Activated naive CD4-positive, alpha-beta T cell treated with anti-CD3 and anti-CD28 coated beads, Interleukin-2, amount 10 ng/mL, durations not matched to agents 7 days and 5 days (primary cell): ENCODE measurements around the gene HCN4.

Source experiments
- CTCF ChIA-PET: fragments of 350-600 bp; sonication (Branson Sonifier 250); formaldehyde crosslinking; loops from one replicate; lab custom pipeline; 2021; ENCODE audit warnings: antibody characterized with exemption; lab: Charles Lee
- DNase-seq: peaks from one replicate; pipeline ENCODE4 v3.0.0-alpha.2; 2020
- H3K27ac Mint-ChIP-seq: one replicate; pipeline ENCODE4 v1.8.0; 2021; ENCODE audit warnings: mild to moderate bottlenecking, moderate library complexity, mixed read lengths
- H3K27me3 Mint-ChIP-seq: one replicate; pipeline ENCODE4 v1.8.0; 2021; ENCODE audit warnings: mild to moderate bottlenecking, mixed read lengths
- H3K36me3 Mint-ChIP-seq: one replicate; pipeline ENCODE4 v1.8.0; 2021; ENCODE audit warnings: mixed read lengths
- H3K4me1 Mint-ChIP-seq: one replicate; pipeline ENCODE4 v1.8.0; 2021; ENCODE audit warnings: mixed read lengths
- H3K4me3 Mint-ChIP-seq: one replicate; pipeline ENCODE4 v1.8.0; 2021; ENCODE audit warnings: mild to moderate bottlenecking, moderate library complexity, mixed read lengths
- H3K9me3 Mint-ChIP-seq: one replicate; pipeline ENCODE4 v1.8.0; 2021; ENCODE audit warnings: mixed read lengths

The HCN4 gene

GRCh38 chr15:73369154-73369694 is 466 bp upstream of the HCN4 start:
- Mint-ChIP-seq H3K4me1 (no peaks in the 10 kb centered on the region), H3K27ac (no peak overlapping the region), H3K9me3 (no peaks in the 10 kb centered on the region), H3K4me3 (no peak overlapping the region), H3K27me3 (peaks cover 78% of the 10 kb centered on the region), H3K36me3 (no peaks in the 10 kb centered on the region)
- CTCF ChIA-PET: no interaction called here
- peak; percentile 23 for DNase-seq

GRCh38 chr15:73367624-73368300 is 996 bp downstream of the HCN4 start:
- no peak for DNase-seq
- Mint-ChIP-seq H3K36me3 (no peaks in the 10 kb centered on the region), H3K9me3 (no peaks in the 10 kb centered on the region), H3K4me1 (no peaks in the 10 kb centered on the region), H3K27ac (no peak overlapping the region), H3K4me3 (no peak overlapping the region), H3K27me3 (peaks cover 77% of the 10 kb centered on the region)
- CTCF ChIA-PET: no interaction called here

GRCh38 chr15:73366766-73367623 is 1.8 kb downstream of the HCN4 start:
- no peak for DNase-seq
- CTCF ChIA-PET: no interaction called here
- H3K4me1 Mint-ChIP-seq: no peaks in the 10 kb centered on the region
- no peak overlapping the region for H3K4me3 Mint-ChIP-seq
- H3K36me3 Mint-ChIP-seq: no peaks in the 10 kb centered on the region
- peaks cover 79% of the 10 kb centered on the region for H3K27me3 Mint-ChIP-seq
- no peak overlapping the region for H3K27ac Mint-ChIP-seq
- no peaks in the 10 kb centered on the region for H3K9me3 Mint-ChIP-seq

GRCh38 chr15:73364070-73364469 is 4.7 kb downstream of the HCN4 start:
- CTCF ChIA-PET: no interaction called here
- DNase-seq: no peak
- Mint-ChIP-seq H3K27me3 (peaks cover 55% of the 10 kb centered on the region), H3K27ac (no peak overlapping the region), H3K36me3 (no peaks in the 10 kb centered on the region), H3K4me3 (no peak overlapping the region), H3K9me3 (no peaks in the 10 kb centered on the region), H3K4me1 (no peaks in the 10 kb centered on the region)

GRCh38 chr15:73362900-73363299 is 5.9 kb downstream of the HCN4 start:
- DNase-seq: no peak
- no peaks in the 10 kb centered on the region for H3K36me3 Mint-ChIP-seq
- H3K27me3 Mint-ChIP-seq: peaks cover 53% of the 10 kb centered on the region
- no peak overlapping the region for H3K27ac Mint-ChIP-seq
- CTCF ChIA-PET: no interaction called here
- no peaks in the 10 kb centered on the region for H3K4me1 Mint-ChIP-seq
- no peak overlapping the region for H3K4me3 Mint-ChIP-seq
- H3K9me3 Mint-ChIP-seq: no peaks in the 10 kb centered on the region

- H3K4me3 Mint-ChIP-seq: no peak overlapping the region
- no peaks in the 10 kb centered on the region for H3K9me3 Mint-ChIP-seq
- H3K27me3 Mint-ChIP-seq: peaks cover 43% of the 10 kb centered on the region
- DNase-seq: no peak
- CTCF ChIA-PET: no interaction called here
- no peaks in the 10 kb centered on the region for H3K4me1 Mint-ChIP-seq
- no peak overlapping the region for H3K27ac Mint-ChIP-seq
- H3K36me3 Mint-ChIP-seq: no peaks in the 10 kb centered on the region
Measured at GRCh38 chr15:73361337-73361736, 7.4 kb downstream of the HCN4 start.

GRCh38 chr15:73359651-73360050 is 9.1 kb downstream of the HCN4 start:
- no peaks in the 10 kb centered on the region for H3K4me1 Mint-ChIP-seq
- DNase-seq: no peak
- H3K9me3 Mint-ChIP-seq: no peaks in the 10 kb centered on the region
- H3K27ac Mint-ChIP-seq: no peak overlapping the region
- no peak overlapping the region for H3K4me3 Mint-ChIP-seq
- CTCF ChIA-PET: interaction anchor here (1.0 kb wide), 1 partner anchor 318 kb away, joined by 3 read pairs; no protein-coding TSS in a partner anchor
- H3K27me3 Mint-ChIP-seq: peaks cover 31% of the 10 kb centered on the region
- no peaks in the 10 kb centered on the region for H3K36me3 Mint-ChIP-seq

- H3K27ac Mint-ChIP-seq: no peak overlapping the region
- no peaks in the 10 kb centered on the region for H3K36me3 Mint-ChIP-seq
- no peak for DNase-seq
- no peaks in the 10 kb centered on the region for H3K4me1 Mint-ChIP-seq
- CTCF ChIA-PET: no interaction called here
- H3K9me3 Mint-ChIP-seq: no peaks in the 10 kb centered on the region
- no peak overlapping the region for H3K4me3 Mint-ChIP-seq
- peaks cover 24% of the 10 kb centered on the region for H3K27me3 Mint-ChIP-seq
Measured at GRCh38 chr15:73357999-73358665, 10.6 kb downstream of the HCN4 start.

- H3K27ac Mint-ChIP-seq: no peak overlapping the region
- peaks cover 11% of the 10 kb centered on the region for H3K27me3 Mint-ChIP-seq
- H3K36me3 Mint-ChIP-seq: no peaks in the 10 kb centered on the region
- H3K4me1 Mint-ChIP-seq: no peaks in the 10 kb centered on the region
- no peak for DNase-seq
- H3K9me3 Mint-ChIP-seq: no peaks in the 10 kb centered on the region
- CTCF ChIA-PET: no interaction called here
- no peak overlapping the region for H3K4me3 Mint-ChIP-seq
Measured at GRCh38 chr15:73355612-73356265, 13.0 kb downstream of the HCN4 start.

- H3K4me1 Mint-ChIP-seq: no peaks in the 10 kb centered on the region
- no peak overlapping the region for H3K4me3 Mint-ChIP-seq
- CTCF ChIA-PET: interaction anchor here (0.6 kb wide), 1 partner anchor 126 kb away, joined by 4 read pairs; no protein-coding TSS in a partner anchor
Measured at GRCh38 chr15:73354241-73354640, 14.5 kb downstream of the HCN4 start.

GRCh38 chr15:73353734-73354133 is 15.0 kb downstream of the HCN4 start:
- H3K9me3 Mint-ChIP-seq: no peaks in the 10 kb centered on the region
- no peak overlapping the region for H3K4me3 Mint-ChIP-seq
- CTCF ChIA-PET: no interaction called here
- peaks cover 11% of the 10 kb centered on the region for H3K27me3 Mint-ChIP-seq
- DNase-seq: no peak
- no peaks in the 10 kb centered on the region for H3K4me1 Mint-ChIP-seq
- no peaks in the 10 kb centered on the region for H3K36me3 Mint-ChIP-seq
- H3K27ac Mint-ChIP-seq: no peak overlapping the region

More at GRCh38 chr15:73354241-73354640, 14.5 kb downstream of the HCN4 start:
- H3K36me3 Mint-ChIP-seq: no peaks in the 10 kb centered on the region
- DNase-seq: no peak
- H3K27me3 Mint-ChIP-seq: peaks cover 11% of the 10 kb centered on the region
- H3K27ac Mint-ChIP-seq: no peak overlapping the region
- H3K9me3 Mint-ChIP-seq: no peaks in the 10 kb centered on the region

- Mint-ChIP-seq H3K9me3 (no peaks in the 10 kb centered on the region), H3K27me3 (peaks cover 5% of the 10 kb centered on the region), H3K4me3 (no peak overlapping the region), H3K36me3 (no peaks in the 10 kb centered on the region), H3K27ac (no peak overlapping the region), H3K4me1 (no peaks in the 10 kb centered on the region)
- CTCF ChIA-PET: no interaction called here
- DNase-seq: no peak
Measured at GRCh38 chr15:73352082-73352481, 16.7 kb downstream of the HCN4 start.

GRCh38 chr15:73349191-73349590 is 19.6 kb downstream of the HCN4 start:
- H3K4me1 Mint-ChIP-seq: no peaks in the 10 kb centered on the region
- H3K27ac Mint-ChIP-seq: no peak overlapping the region
- no peak for DNase-seq
- CTCF ChIA-PET: no interaction called here
- no peaks in the 10 kb centered on the region for H3K27me3 Mint-ChIP-seq
- H3K36me3 Mint-ChIP-seq: no peaks in the 10 kb centered on the region
- no peak overlapping the region for H3K4me3 Mint-ChIP-seq
- no peaks in the 10 kb centered on the region for H3K9me3 Mint-ChIP-seq
